Endothelial cell of umbilical vein (primary cell): ENCODE results near the gene TBL2. TPM values are rescaled to one million over a fixed set of nuclear protein-coding genes. Genes with fewer than 3 reads are reported as not detected.

Source experiments
- BruUV-seq: library from RNA; stranded (reverse); fragments of 400-500 nt; replicated peaks from 2 replicates; lab custom pipeline; 2021; lab: Mats Ljungman, UMichigan
- CTCF ChIA-PET: fragments of 300-600, 350-600 bp; sonication (Branson Sonifier 250); formaldehyde crosslinking; loops from one replicate; lab custom pipeline; 2021; ENCODE audit warnings: antibody characterized with exemption, inconsistent platforms; lab: Charles Lee
- POLR2A ChIA-PET: fragments of 300-600, 350-600 bp; sonication (Branson Sonifier 250); formaldehyde crosslinking; loops from one replicate; lab custom pipeline; 2021; ENCODE audit warnings: antibody characterized with exemption, inconsistent platforms; lab: Charles Lee
- DNase-seq: peaks from one replicate; pipeline ENCODE4 v3.0.0-alpha.2; 2011; ENCODE audit warnings: low read depth, low spot score
- FAIRE-seq: peaks from 2 replicates; lab custom pipeline; 2011; peaks lifted over from hg19 to GRCh38; lab: Jason Lieb, UNC
- H2AFZ ChIP-seq: 2 replicates; pipeline ENCODE4 v1.6.0; 2012; ENCODE audit warnings: low read depth, low read length, control low read depth, inconsistent platforms
- H3K27ac ChIP-seq: 2 replicates; pipeline ENCODE4 v1.5.1; 2011; ENCODE audit warnings: low read depth, mild to moderate bottlenecking, control low read depth, low read length, moderate library complexity; ENCODE audit not compliant: insufficient read depth
- H3K27me3 ChIP-seq, 2 experiments: 2 replicates each; pipeline versions ENCODE4 v1.6.0 to v1.6.1; 2011; ENCODE audit warnings: low read length in 2 of 2, mixed read lengths in 1 of 2; ENCODE audit not compliant: control insufficient read depth in 2 of 2, insufficient read depth in 2 of 2
- H3K36me3 ChIP-seq, 2 experiments: 2 replicates in 1 of 2; 3 replicates in 1 of 2; pipeline ENCODE4 v1.5.1; 2011; ENCODE audit warnings: low read length in 2 of 2, mild to moderate bottlenecking in 1 of 2, moderate library complexity in 1 of 2; ENCODE audit not compliant: control insufficient read depth in 2 of 2, insufficient read depth in 2 of 2; ENCODE audit errors: extremely low read depth in 1 of 2
- H3K4me1 ChIP-seq: 3 replicates; pipeline ENCODE4 v1.5.1; 2011; ENCODE audit warnings: mild to moderate bottlenecking, low read length; ENCODE audit not compliant: control insufficient read depth, insufficient read depth; ENCODE audit errors: extremely low read depth
- H3K4me2 ChIP-seq: 2 replicates; pipeline ENCODE4 v1.6.1; 2011; ENCODE audit warnings: low read length, control low read depth, mixed read lengths; ENCODE audit not compliant: insufficient read depth
- H3K4me3 ChIP-seq, 3 experiments: fragments of 200-600 bp in 1 of 3; sonication (generic), shearing (Covaris generic) in 1 of 3; replicated peaks in 1 of 3; 2 replicates each; pipeline ENCODE4 v1.5.1; 2011 to 2016; ENCODE audit warnings: control low read depth in 3 of 3, low read length in 3 of 3, mild to moderate bottlenecking in 2 of 3, inconsistent platforms in 1 of 3, low read depth in 1 of 3, moderate library complexity in 1 of 3; ENCODE audit not compliant: insufficient read depth in 1 of 3
- H3K79me2 ChIP-seq: 2 replicates; pipeline ENCODE4 v1.6.0; 2012; ENCODE audit warnings: low read length, inconsistent platforms; ENCODE audit not compliant: control insufficient read depth, insufficient read depth
- H3K9ac ChIP-seq: replicated peaks from 2 replicates; pipeline ENCODE3; 2011; ENCODE audit warnings: low read length, control low read depth; ENCODE audit not compliant: insufficient read depth; ENCODE audit errors: extremely low read depth
- H3K9me1 ChIP-seq: replicated peaks from 3 replicates; pipeline ENCODE4 v1.6.0; 2011; ENCODE audit warnings: mild to moderate bottlenecking, low read length; ENCODE audit not compliant: control insufficient read depth, insufficient read depth; ENCODE audit errors: extremely low read depth
- H3K9me3 ChIP-seq: replicated peaks from 2 replicates; pipeline ENCODE4 v1.5.1; 2012; ENCODE audit warnings: low read length, inconsistent platforms; ENCODE audit not compliant: control insufficient read depth, insufficient read depth
- H4K20me1 ChIP-seq: replicated peaks from 2 replicates; pipeline ENCODE3; 2011; ENCODE audit warnings: mild to moderate bottlenecking, low read length; ENCODE audit not compliant: control insufficient read depth, insufficient read depth; ENCODE audit errors: extremely low read depth
- EZH2 ChIP-seq: IDR thresholded peaks from 2 replicates; pipeline ENCODE4 v1.6.1; 2012; ENCODE audit warnings: borderline replicate concordance, low read depth, mild to moderate bottlenecking, moderate library complexity, low read length, inconsistent platforms; ENCODE audit not compliant: severe bottlenecking
- FOS ChIP-seq: IDR thresholded peaks from 2 replicates; pipeline ENCODE4 v1.6.1; 2011; ENCODE audit warnings: mild to moderate bottlenecking, low read length, moderate library complexity, borderline replicate concordance; ENCODE audit not compliant: insufficient read depth
- GATA2 ChIP-seq: IDR thresholded peaks from 2 replicates; pipeline ENCODE4 v1.7.0; 2011; ENCODE audit warnings: low read depth, mild to moderate bottlenecking, moderate library complexity, mixed read lengths, low read length; ENCODE audit not compliant: insufficient read length, insufficient read depth
- JUN ChIP-seq: IDR thresholded peaks from 2 replicates; pipeline ENCODE4 v1.6.1; 2011; ENCODE audit warnings: borderline replicate concordance, low read depth; ENCODE audit not compliant: insufficient read length, insufficient read depth
- MYC ChIP-seq: IDR thresholded peaks from one replicate; pipeline ENCODE4 v1.6.1; 2011; ENCODE audit warnings: mild to moderate bottlenecking, low read depth, low read length
- POLR2A ChIP-seq: IDR thresholded peaks from 2 replicates; pipeline ENCODE4 v1.6.1; 2012; ENCODE audit warnings: low read depth, mild to moderate bottlenecking, control low read depth, low read length
- POLR2AphosphoS5 ChIP-seq: IDR thresholded peaks from 2 replicates; pipeline ENCODE4 v1.6.1; 2012; ENCODE audit warnings: low read depth, mild to moderate bottlenecking, control low read depth, low read length, moderate library complexity; ENCODE audit not compliant: insufficient read depth
- dilution Hi-C: fragments of 300-500 bp; cut with MboI; formaldehyde crosslinking; loops from one replicate; pipeline ENCODE4 v1.15.0; 2019; ENCODE audit warnings: low sequenced_read_pairs; ENCODE audit not compliant: extremely low pct_ligation_motif_present
- intact Hi-C: fragments of 100-400 bp; cut with micrococcal nuclease; formaldehyde crosslinking; loops from one replicate; pipeline ENCODE4 v1.10.0; 2022
- polyA plus RNA-seq, 4 experiments: library from polyadenylated mRNA; depleted of rRNA in 3 of 4; stranded (reverse) in 3 of 4; unstranded in 1 of 4; fragments of >200 nt; gene quantifications; 2 replicates each; pipeline versions ENCODE4 v1.2.1 to v1.2.3, GENCODE V29; 2011 to 2012; ENCODE audit warnings: missing spikeins in 1 of 4
- total RNA-seq: library from RNA; stranded (reverse); gene quantifications from 2 replicates; pipeline ENCODE4 v1.2.3, GENCODE V29; 2021
- TF ChIP-seq, protein P1 (sequence below), 2 donors: IDR thresholded peaks; 1 replicate in 1 of 2; 2 replicates in 1 of 2; pipeline ENCODE4 v1.5.1; 2011; ENCODE audit warnings: low read length in 2 of 2, mild to moderate bottlenecking in 2 of 2, moderate library complexity in 2 of 2, control low read depth in 1 of 2, inconsistent platforms in 1 of 2, low read depth in 1 of 2; ENCODE audit not compliant: insufficient read depth in 1 of 2; ENCODE audit errors: extremely low read depth in 1 of 2
- TF ChIP-seq, protein P2 (sequence below): IDR thresholded peaks from 2 replicates; pipeline ENCODE4 v1.6.1; 2011; ENCODE audit not compliant: insufficient read depth, insufficient read length

TBL2 gene
- total and polyA plus RNA-seq, 2 donors (not counting 3 experiments of a cell fraction or from before 2014, with no cell fraction given) = 38.6 to 48.4 TPM

DNA sequence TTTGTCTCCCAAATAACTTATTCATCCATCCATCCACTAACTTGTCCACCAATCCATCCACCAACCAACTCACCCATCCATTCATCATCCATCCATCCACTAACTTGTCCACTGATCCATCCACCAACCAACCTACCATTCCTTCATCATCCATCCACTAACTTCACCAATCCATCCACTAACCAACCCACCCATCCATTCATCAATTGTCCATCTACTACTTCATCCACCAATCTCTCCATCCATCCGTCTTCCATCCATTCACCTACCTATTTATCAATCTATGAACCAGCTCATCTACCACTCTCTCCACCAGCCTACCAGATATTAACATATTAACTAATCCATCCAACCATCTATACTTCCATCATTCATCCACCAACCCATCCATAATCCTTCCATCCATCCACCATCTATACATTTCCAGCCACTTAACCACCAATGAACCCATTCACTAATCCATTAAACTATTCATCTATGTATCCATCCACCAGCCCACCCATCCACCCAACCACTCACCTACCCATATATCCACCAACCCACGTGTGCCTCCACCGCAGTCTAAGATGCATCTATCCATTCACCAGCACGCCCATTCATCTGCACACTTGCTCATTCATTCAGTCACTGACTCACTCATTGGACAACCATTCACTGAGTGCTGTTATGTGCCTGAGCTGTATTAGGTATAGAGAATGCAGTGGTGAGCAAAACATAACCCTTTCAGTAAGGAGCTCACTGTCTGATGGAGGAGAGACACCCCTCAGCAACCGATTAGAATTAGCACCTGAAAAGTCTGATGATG lies 19.8 kb upstream of the TBL2 start:
- no peaks in the 10 kb centered on the region for H3K9me3 ChIP-seq
- no peak overlapping the region for H3K9ac ChIP-seq
- peaks cover 2% of the 10 kb centered on the region in 2 experiments for H3K27me3 ChIP-seq
- DNase-seq (no peak), FAIRE-seq (no peak)
- no peaks in the 10 kb centered on the region for H3K36me3 ChIP-seq
- BruUV-seq = no TSS peak
- H4K20me1 ChIP-seq = no peaks in the 10 kb centered on the region
- no peaks in the 10 kb centered on the region for H3K4me1 ChIP-seq
- H3K9me1 ChIP-seq = no peaks in the 10 kb centered on the region
- no peak overlapping the region for H3K27ac ChIP-seq
- ChIA-PET POLR2A (no interaction called here), CTCF (interaction anchor here (1.6 to 2.0 kb wide), 2 partner anchors 9 to 31 kb away, joined by 4 to 13 read pairs; no protein-coding TSS in a partner anchor)
- dilution Hi-C loops (no loop called here), intact Hi-C loops (no loop called here)
- H3K4me2 ChIP-seq = no peak overlapping the region
- H3K79me2 ChIP-seq = no peaks in the 10 kb centered on the region
- TF ChIP-seq MYC (no peak), JUN (no peak), EZH2 (no peak), GATA2 (no peak), FOS (no peak), POLR2AphosphoS5 (no peak), POLR2A (no peak)
- TF ChIP-seq, protein P1, sequence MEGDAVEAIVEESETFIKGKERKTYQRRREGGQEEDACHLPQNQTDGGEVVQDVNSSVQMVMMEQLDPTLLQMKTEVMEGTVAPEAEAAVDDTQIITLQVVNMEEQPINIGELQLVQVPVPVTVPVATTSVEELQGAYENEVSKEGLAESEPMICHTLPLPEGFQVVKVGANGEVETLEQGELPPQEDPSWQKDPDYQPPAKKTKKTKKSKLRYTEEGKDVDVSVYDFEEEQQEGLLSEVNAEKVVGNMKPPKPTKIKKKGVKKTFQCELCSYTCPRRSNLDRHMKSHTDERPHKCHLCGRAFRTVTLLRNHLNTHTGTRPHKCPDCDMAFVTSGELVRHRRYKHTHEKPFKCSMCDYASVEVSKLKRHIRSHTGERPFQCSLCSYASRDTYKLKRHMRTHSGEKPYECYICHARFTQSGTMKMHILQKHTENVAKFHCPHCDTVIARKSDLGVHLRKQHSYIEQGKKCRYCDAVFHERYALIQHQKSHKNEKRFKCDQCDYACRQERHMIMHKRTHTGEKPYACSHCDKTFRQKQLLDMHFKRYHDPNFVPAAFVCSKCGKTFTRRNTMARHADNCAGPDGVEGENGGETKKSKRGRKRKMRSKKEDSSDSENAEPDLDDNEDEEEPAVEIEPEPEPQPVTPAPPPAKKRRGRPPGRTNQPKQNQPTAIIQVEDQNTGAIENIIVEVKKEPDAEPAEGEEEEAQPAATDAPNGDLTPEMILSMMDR (IDR thresholded peaks at IDR 0.05; ENCODE audit: extremely low read depth in 1 of 2, insufficient read depth in 1 of 2, low read depth in 1 of 2, low read length in 2 of 2) = no peak
- TF ChIP-seq, protein P2, sequence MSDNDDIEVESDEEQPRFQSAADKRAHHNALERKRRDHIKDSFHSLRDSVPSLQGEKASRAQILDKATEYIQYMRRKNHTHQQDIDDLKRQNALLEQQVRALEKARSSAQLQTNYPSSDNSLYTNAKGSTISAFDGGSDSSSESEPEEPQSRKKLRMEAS = no peak
- H2AFZ ChIP-seq = no peak overlapping the region
- no peak overlapping the region for H3K4me3 ChIP-seq
